Prostate gland (tissue), 2 donors: Measurements from ENCODE around the gene COL6A5.

Experiments
- CTCF ChIP-seq, 4 experiments: fragments of 200-600 bp in 2 of 4; fragments of 450-650 bp in 2 of 4; sonication (generic) in 2 of 4; IDR thresholded peaks; 1 replicate in 3 of 4; 2 replicates in 1 of 4; pipeline ENCODE4 v1.5.1; 2016 to 2019; ENCODE audit warnings: antibody characterized with exemption in 4 of 4, mild to moderate bottlenecking in 2 of 4, moderate library complexity in 2 of 4
- POLR2A ChIP-seq: fragments of 450-650 bp; IDR thresholded peaks from one replicate; pipeline ENCODE4 v1.6.1; 2016; ENCODE audit warnings: antibody characterized with exemption, mild to moderate bottlenecking

DNA sequence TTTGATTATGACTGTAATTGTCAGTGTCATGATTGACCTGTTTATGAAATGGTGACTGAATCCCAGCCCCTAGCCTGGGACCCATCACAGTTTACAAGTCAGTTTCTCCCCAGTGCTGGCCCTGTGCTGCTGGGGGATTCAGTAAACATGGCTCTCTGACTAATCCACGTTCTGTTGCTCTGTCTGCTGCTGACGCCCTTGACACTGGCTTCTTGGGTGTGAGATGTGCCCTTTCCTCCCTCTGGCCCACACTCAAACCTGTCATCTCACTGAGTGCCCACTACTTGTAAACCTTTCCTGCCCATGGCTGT is 84.2 kb downstream of the COL6A5 start:
- TF ChIP-seq POLR2A, result no peak
- TF ChIP-seq CTCF (IDR thresholded peaks at IDR 0.05), result no peak
